ENCODE results near the gene HSPB2.
"Not testable (repeated sequence)": the region's sequence is repeated elsewhere in the genome, so short reads cannot be mapped to it uniquely, and the experiment has no call there.

Gene HSPB2, protein sequence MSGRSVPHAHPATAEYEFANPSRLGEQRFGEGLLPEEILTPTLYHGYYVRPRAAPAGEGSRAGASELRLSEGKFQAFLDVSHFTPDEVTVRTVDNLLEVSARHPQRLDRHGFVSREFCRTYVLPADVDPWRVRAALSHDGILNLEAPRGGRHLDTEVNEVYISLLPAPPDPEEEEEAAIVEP
- 0 to 0.22 (median 0) reads per million in 17 experiments for total RNA-seq

DNA sequence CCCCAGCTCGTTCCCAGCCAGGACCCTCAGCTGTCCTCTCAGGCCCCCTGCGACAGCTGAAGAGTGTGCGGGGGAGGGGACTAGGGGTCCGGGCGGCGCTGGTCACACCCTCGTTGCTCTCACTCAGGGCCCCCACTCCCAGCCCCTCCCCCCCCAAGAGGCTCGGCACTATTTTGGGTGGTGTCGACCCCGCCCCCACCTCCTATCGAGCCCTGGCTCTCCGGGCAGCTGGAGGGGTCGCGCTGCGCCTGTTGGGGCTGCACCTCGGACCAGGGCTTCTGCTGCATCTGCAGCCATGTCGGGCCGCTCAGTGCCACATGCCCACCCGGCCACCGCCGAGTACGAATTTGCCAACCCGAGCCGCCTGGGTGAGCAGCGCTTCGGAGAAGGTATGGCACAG, at the start of gene HSPB2:
Gene HSPB2, plus strand, starts transcription at position 200 of the 400 bp plus-strand sequence. Its CDS starts 96 bp downstream, at position 296.
- DNase-seq = no peak

DNA sequence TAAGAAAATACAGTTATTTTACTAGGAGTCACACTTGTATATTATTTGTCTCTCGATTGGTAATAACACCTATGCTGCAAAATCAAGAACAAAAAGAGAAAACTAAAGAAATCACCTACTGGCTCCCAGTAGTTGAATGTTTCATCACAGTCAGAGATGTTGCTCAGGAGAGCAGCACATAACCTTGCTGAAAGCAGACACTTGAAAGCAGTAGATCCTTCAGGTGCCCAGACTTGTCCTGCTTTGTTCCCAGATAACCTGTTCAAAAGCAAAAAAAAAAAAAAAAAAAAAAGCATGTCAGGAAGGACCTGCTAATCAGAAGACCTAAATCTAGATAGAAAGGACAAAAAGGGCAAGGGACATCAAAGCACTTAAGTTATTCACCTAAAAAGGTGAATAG, 42.4 kb upstream of the HSPB2 start:
- no peak for DNase-seq

DNA sequence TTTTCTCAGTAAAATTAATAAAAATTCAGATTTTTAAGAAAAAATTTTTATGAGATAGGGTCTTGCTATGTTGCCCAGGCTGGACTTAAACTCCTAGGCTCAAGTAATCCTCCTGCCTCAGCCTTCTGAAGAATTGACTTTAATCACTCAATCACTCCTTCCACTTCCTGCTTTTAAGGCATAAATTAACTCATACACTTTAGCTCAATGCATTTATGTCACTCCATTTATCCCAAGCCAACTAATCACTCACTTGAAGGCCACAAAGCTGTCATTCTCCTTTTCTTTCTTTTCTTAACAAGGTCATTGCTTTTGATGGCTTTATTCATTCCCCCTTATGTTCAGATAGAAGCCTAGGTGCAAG, 42.0 kb upstream of the HSPB2 start:
- peak in 2 of 4 experiments; percentile 23 to 26 for DNase-seq

DNA sequence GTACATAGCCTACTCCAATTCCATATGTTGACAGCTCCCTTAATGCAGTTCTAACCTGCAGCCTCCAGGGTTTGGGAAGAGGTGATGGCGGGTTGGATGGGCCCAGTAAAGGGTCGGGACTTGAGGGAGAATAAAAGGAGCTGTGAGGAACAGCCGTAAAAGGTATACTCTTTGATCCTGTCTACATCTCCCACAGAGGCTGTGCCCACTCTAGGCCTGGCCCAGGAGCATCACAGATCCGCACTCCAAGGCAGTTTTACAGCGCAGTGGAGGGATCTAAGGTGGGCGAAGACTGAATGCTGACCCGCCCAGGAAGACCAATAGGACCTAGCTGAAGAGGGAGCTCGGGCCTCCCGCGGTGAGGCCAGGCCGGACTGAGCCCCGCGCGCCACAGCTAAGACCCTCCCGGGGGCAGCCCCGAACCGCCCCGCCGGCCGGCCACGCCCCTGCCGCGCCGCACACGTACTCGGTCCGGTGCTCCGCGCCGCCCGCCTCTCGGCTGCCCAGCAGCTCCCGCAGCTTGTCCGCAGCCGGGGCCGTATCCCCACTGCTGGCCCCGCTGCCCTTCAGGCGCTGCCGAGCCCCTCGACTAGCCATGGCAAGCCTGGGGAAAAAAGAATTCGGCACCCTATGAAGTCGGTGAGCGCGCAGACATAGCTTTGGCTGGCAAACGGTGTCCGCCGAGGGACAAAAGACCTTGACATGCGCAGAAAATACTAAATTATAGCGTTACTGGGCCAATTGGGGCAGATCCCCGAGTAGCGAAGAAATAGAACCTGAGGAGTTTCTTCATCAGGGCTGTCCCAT, 41.4 kb upstream of the HSPB2 start, which contains the start of gene ALG9:
Gene ALG9, minus strand, starts transcription at position 696 of the 807 bp plus-strand sequence. Its CDS starts 99 bp downstream, at position 597.
- peak; percentile 81 to 92 (median 86) for DNase-seq

DNA sequence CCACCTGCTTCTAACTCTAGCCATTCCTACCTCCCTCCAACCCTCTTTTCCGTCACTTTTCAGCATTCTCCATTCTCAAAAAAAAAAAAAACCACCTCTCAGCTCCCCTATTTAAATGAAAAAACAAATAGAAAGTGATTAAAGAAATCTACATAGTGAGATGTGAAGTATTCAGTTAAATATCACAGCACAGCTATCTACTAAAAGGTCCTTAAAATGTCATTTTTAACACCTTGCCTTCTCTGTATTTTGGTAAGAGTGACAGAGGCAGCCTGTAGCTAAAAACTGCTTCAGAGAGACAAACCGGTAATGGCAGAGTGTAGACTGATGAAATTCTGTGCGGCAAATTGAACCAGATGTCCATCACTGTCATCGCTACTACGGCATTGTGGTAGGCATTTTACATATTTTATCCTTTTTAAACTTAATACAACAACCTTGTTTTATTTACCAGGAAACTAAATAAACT, 40.8 kb upstream of the HSPB2 start:
- peak in 1 of 4 experiments; percentile 4 for DNase-seq

DNA sequence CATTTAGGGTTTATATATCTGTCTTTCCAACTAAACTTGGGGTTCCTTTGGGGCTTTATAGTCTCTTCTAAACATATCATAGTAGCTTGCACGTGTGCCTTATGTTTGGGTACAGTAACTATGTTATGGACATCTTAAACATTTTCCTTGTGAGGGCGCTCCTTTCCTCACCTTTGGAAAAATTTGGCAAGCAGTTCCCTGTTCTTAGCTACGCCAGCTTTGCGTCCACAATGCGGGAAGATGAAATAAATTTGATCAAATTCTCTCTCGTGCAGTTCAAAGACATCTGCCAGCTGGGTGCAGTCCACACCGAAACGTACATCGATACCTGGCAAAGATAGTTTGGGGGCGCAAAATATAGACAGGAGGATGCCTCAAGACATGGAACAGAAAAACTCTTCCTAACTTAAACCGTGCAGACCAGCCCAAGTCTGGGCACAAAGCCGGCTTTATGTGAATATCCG, 34.1 kb upstream of the HSPB2 start:
- DNase-seq = peak in 1 of 4 experiments; percentile 42

DNA sequence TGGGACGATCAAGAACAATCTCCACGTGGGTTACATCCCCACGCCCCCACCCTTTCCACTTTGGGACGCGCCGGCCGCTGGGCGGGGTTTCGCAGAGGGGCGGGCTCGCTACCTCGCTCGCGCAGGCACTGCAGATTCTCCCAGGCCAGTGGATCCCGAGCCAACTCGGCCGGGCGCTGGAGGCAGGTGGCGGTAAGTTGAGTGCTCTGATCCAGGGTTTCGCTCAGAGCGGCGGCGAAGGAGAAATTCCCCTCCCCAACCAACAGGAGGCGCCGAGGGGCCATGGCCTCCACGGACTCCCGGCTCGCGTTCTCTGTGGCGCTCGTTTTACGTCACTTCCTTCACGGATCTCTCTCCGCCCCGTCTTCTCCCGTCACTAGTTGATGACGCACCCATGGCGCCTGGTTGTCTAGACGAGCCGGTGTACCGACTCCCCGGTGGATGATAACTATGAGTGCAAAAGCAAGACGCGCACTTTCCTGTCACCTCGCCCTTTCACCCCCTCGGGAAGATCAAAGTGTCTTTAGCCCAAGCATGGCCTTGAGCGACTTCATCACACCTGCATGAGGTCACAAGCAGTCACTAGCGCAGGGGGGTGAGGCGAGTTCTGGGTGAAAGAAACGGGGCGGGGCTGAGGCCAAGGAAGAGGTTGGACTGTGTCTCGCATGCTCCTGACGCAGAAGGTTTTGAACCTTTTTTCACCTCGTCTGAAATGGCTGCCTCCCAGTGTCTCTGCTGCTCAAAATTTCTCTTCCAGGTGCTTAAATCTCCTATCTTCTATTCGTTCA, 33.5 kb upstream of the HSPB2 start, which contains the start of the genes CFAP68 and FDXACB1:
Gene CFAP68, plus strand, starts transcription at position 693 of the 788 bp plus-strand sequence. Its CDS starts 20 bp downstream, at position 713.
Gene FDXACB1, minus strand, starts transcription at position 317 of the 788 bp plus-strand sequence. Its CDS starts 33 bp downstream, at position 284.
- DNase-seq = peak; percentile 96 to 98 (median 98)

DNA sequence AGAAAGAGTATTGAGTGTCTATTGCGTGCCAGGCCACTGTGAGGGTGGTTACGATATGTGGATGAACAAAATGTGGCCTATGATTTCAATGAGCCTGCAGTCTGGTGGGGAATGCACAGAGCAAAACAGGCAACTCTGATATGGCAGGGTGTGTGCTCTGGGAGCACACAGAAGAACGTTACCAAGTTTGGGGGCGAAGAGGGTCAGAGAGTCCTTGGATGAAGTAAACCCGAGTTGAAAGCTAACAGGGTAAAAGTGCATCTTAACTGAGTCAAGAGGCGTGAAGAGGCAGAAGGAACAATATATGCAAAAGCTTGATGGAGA, 32.9 kb upstream of the HSPB2 start:
- peak in 1 of 4 experiments; percentile 5 for DNase-seq

DNA sequence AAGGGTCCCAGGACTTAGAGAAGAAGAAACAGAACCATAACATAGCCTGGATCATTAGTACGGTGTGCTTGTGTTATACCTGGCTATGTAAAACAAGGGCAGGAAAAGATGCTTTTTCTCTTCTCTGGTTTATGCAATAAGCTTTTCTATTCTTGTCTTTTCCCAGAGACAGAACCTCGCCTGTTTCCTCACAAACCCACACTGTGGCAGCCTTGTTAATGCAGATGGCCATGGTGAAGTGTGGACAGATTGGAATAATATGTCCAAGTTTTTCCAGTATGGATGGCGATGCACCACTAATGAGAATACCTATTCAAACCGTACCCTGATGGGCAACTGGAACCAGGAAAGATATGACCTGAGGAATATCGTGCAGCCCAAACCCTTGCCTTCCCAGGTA, 30.3 kb upstream of the HSPB2 start:
- DNase-seq = no peak

DNA sequence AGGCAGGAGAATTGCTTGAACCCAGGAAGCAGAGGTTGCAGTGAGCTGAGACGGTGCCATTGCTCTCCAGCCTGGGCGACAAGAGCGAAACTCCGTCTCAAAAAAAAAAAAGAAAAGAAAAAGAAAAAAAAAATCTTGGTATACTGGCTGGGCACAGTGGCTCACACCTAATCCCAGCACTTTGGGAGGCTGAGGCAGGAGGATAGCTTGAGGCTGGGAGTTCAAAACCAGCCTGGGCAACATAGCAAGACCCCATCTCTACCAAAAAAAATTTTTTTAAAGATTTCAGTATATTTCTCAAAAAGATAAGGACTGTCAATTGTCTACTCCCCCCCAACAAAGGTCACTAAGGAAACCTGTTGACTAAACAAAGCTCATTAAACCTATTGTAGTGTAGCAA, 27.5 kb upstream of the HSPB2 start:
- DNase-seq = not testable (repeated sequence)

DNA sequence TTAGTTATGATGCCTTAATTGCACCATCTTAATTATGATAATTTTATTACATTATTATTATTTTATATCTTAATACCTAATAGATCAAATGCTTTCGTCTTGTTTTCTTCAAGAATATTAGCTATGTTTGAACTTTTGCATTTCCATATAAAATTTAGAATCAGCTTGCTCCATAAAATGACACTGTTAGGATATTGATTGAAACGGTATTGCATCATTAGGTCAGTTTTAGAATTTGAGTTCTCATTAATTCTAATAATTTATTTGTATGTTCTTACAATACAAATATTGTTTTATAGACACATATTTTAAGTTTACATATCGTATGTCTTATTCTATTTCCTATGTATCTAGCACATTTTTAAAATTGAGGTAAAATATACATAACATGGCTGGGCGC, 26.5 kb upstream of the HSPB2 start:
- DNase-seq = no peak

DNA sequence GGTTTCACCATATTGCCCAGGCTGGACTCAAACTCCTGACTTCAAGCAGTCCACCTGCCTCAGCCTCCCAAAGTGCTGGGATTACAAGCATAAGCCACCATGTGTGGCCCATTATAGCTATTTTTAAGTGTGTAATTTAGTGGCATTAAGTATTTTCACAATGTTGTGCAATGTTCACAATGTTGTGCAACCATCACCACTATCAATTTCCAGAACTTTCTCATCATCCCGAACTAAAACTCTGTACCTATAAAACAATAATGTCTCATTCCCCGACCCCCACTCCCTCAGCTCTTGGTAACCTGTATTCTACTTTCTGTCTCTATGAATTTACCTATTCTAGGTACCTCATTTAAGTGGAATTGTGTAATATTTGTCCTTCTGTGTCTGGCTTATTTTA, 25.7 kb upstream of the HSPB2 start:
- DNase-seq = no peak

DNA sequence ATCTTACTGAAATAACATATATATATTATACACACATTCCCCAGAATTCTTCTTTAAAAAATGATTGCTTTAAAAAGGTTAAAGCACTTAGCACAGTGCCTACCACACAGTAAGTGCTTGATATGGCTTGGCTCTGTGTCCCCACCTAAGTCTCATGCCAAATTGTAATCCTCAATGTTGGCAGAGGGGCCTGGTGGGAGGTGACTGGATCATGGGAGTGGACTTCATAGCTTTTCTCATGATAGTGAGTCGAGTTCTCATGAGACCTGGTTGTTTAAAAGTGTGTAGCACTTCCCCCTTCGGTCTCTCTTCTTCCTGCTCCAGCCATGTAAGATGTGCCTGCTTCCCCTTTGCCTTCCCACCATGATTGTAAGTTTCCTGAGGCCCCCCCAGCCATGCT, 7.1 kb upstream of the HSPB2 start:
- DNase-seq = peak; percentile 26 to 56 (median 36)

DNA sequence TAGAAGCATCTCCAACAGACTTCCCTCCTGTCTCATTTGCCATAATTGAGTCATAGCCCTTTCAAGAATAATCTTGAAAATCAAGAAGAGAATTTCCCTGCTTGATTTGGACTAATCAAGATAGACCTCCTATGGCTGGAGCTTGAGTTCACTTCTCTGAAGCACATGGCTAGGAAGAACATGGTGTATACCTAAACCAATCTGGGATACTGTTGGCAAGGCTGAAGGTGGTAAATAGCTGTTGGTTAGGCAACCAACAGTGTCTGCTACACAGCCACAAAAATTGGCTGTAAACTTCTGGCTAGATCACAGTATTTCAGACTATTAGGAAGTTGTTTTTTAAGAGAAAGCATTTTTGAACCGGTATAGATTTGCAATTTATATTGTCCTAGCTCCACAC, 5.9 kb upstream of the HSPB2 start:
- no peak for DNase-seq

DNA sequence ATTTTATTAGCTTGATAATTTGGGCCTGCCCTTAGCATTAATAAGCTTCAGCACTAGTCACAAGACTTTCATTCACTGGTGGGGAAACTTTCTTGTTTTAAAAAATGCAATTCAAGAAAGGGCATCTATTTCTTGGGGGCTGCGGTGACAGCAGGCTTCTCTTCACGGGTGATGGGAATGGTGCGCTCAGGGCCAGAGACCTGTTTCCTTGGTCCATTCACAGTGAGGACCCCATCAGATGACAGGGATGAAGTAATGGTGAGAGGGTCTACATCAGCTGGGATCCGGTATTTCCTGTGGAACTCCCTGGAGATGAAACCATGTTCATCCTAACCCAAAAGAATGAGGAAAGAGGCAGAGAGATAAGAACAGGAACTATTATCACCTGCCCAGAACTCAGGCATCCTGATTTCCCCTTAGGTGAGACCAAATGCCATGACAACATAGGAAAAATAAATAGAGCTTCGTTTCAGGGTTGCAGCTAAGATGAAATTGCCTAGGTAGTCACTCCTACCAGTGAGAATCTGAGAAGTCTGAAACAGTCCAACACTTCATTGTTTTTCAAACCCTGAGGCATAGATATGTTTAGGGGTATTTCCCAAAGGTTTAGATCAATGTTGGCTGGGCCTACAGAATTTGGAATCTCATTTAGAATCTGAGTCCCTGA, 3.8 kb upstream of the HSPB2 start:
- no peak for DNase-seq

DNA sequence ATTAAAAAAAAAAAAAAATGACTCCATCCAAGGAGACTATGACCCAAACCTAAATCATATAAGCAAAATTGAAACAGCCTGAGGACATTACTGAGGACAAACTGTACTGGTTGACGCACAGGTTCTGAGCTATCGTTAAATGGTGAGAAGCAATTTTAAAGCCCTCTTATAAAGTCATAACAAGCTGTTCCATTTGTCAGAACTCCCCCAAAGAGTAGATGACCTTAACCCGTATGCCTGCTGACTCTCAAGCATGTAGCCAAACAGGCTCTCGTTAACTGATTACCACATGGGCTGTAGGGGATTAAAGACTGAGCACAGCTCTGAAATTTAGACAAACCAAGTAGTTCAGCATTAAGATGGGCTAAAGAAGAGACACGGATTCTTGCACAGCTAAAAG, 3.2 kb upstream of the HSPB2 start:
- no peak for DNase-seq

DNA sequence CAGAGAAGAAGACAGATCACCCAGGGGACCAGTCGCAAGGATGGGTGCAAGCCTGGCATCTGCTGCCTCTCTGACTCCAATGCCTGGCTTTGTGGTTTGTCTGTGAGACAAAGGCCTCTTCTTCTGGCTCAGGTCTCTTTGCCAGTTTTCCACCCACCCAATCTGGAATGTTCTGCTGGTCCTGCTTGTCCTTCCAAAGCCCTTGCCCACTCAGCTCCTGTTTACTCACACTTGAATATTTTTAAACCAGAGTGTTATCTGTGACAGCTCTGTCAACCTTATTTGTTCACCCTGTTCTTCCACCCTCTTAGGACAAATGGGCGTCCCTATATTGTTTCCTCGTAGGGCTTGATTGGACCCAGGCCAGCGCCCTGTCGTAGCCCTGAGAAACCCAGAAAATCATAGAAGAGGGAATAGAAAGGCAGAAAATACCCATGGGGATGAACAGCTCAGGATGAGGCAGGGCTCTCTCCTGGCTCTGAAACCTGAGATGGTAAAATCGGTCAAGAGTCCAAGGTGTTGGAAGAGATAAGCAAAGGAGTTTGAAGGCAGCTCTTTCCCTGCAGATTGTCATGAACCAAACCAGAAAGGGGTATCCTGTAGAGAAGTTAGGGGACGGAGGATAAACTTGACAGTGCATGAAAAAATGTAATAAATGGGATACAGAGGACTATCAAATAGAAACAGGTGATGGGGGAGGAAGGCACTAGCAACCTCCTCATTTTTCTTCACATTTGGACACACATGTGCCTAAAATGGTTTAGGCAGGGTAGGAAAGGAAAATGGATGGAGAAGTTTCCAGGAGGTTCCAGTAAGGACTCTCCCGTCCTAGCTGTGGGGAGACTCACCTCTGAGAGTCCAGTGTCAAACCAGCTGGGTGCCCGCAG, 1.6 kb upstream of the HSPB2 start:
- DNase-seq = no peak

DNA sequence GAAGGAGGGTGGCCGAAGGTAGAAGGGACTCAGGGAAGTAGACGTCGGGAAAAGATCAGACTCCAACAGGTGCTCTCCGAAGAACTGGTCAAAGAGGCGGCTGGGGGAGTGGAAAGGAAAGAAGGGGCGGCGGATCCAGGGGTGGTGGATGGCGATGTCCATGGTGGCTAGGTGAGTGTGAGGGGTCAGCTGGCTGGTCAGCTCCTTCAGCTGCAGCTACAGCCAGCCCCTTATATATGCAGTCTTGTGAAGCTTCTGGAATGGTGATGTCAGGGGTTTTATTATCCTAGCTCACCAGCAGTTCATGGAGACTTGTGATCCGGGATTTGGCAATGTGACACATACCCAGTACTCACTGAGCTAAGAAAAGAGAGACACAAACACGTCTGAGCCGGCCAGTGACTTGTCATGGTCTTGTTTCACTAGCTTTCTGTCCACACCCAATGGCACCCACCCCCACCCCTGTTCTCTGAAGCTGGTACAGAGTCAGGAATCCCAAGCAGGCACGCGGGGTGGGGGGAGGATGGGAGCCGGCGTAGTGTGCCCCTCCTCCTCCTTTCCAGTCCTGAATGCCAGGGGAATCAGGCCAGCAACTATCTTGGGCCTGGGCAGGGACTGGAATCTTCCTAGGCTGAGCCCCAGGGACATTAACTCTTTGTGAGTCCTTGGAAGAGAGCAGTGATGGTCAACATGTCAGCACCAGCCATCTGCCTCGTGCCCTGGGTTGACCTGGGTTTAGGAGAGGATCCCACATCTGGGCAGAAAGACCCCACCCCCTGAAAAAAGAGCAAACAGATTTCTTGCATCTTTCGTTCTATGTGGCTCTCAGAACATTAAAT, 752 bp upstream of the HSPB2 start, which contains the start of gene CRYAB:
Gene CRYAB, minus strand, starts transcription at position 208 of the 839 bp plus-strand sequence. Its CDS starts 46 bp downstream, at position 162.
- no peak for DNase-seq

DNA sequence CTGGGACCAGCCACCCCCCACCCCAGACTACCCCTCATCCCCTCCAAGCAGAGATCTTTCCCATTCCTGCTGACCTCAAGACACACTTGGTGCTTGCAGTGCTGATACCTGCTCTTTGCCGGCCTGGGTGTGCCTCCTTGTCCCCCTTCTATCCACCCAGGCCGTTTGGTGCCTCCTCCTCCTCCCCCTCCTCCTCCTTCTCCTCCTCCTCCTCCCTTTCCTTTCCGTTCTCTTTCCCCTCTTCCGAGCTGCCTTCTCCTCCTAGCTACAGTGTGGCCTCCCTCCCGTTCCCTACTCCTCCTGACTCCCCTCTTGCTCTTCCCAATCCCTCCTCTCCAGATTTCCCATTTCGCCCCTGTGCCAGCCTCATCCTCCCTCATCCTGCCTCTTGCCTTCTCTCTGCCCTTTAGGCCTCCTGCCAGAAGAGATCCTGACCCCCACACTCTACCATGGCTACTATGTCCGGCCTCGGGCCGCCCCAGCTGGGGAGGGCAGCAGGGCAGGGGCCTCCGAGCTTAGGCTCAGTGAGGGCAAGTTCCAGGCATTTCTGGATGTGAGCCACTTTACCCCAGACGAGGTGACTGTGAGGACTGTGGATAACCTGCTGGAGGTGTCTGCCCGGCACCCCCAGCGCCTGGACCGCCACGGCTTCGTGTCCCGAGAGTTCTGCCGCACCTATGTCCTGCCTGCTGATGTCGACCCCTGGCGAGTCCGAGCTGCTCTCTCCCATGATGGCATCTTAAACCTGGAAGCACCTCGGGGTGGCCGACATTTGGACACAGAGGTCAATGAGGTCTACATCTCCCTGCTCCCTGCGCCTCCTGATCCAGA, 712 bp downstream of the HSPB2 start:
- DNase-seq = no peak
